GF-D8 (cell line): ENCODE data around the gene NPIPB8.
"Not testable (repeated sequence)": the region's sequence is repeated elsewhere in the genome, so short reads cannot be mapped to it uniquely, and the experiment has no call there.

Experiments
- DNase-seq: peaks from one replicate; lab custom pipeline; 2025; lab: John Stamatoyannopoulos, UW

NPIPB8 gene

DNA sequence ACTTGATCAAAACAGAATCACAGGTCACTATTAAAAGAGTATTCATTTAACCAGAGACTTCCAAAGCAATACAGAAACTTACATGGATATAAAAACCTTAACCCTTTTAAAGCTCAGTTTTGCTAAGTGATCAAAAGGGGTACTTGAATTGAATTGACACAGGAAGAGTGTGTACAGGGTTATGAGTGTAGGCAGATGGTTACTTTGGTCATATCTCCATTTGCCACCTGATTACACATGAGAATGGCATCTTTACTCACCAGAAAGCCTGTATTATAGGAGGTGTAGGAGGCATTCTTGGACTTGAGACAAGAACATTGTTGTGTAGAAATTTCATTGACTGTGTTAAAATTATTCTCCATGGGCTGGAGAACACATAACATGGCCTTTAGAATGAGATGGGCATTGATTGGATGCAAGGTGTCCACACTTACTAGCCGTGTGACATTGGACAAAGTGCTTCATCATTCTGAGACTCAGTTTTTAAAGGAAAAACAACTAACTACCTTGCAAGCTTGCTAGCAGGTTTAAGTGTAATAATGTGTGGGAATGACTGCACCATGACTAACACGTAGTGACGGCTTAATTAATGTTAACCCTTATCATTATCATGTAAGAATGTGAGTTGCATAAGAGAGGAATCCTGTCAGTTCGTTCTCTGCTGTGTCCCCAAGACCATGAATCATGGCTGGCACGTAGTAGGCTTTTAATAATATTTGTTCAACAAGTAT, 1.6 kb upstream of the NPIPB8 start:
- not testable (repeated sequence) for DNase-seq

DNA sequence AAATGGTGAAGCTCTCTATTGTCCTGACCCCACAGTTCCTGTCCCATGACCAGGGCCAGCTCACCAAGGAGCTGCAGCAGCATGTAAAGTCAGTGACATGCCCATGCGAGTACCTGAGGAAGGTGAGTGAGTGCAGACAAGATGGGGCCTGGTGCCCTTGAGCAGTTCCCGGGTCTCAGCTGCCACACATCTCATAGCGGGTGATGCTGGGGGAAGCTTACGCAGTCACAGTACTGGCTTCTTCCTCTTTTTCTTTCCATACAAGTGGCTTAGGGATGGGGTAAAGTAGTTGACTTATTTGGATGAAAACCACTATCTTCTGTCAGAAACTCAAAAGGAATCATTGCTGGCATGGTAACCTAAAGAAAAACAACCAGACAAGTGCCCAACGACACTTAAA, 494 bp downstream of the NPIPB8 start:
- DNase-seq = not testable (repeated sequence)

DNA sequence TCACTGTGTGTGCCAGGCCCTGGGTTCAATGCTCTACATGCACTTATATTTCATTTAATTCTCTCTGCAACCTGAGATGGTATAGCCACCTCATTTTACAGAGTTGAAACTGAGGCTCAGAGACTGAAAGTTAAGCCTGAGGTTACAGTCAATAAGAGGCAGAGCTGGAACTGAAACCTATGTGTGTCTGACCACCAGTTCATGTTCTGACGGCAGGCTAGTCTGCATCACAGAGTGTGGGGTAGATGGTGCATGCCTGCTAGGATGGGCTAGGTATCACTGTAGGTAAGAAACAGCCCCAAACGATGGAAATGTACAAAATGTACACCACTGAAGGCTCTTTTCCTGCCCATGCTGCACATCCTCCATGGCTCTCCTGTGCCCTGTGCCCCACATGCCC, 2.1 kb downstream of the NPIPB8 start:
- DNase-seq = not testable (repeated sequence)

DNA sequence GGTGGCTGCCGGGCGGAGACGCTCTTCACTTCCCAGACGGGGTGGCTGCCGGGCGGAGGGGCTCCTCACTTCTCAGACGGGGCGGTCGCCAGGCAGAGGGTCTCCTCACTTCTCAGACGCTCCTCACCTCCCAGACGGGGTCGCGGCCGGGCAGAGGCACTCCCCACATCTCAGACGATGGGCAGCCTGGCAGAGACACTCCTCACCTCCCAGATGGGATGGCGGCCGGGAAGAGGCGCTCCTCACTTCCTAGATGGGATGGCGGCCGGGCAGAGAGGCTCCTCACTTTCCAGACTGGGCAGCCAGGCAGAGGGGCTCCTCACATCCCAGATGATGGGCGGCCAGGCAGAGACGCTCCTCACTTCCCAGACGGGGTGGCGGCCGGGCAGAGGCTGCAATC, 28.4 kb downstream of the NPIPB8 start:
- not testable (repeated sequence) for DNase-seq

DNA sequence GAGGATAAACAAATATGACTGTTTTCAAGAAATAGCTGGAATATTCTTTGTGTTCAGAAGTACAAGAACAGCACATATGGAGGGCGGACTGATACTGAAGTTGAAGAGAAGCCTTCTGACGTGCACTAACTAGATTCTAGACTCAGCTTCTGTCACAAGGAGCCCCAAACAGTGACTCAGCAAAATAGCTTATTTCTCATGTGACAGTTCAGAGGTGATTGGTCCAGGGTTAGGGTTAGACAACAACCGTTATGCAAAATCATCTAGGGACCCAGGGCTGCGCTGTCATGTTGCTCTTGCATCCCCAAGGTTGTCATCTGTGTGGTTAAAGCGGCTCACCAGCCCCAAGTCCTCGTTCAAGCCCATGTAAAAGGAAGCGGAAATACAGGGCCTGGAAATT, 29.6 kb downstream of the NPIPB8 start:
- DNase-seq = not testable (repeated sequence)

DNA sequence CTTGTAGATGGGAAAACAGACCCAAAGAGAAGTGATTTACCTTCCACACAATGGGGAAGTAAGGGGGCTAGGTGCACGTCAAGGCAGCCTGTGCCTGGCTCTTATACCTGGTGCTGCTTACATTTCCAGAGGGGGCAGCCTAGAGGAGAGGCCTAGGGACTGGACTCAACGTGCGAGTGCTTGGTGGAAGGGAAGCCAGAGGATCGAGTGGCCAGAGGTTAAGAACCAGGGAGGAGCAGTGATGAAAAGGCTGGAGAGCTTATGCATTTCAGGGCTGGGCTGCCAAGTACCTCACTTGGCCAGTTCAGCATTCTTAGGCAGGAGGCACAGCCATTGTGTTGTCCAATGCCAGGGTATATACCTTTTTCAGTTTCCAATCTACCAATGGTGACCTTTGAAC, 30.3 kb downstream of the NPIPB8 start:
- not testable (repeated sequence) for DNase-seq

DNA sequence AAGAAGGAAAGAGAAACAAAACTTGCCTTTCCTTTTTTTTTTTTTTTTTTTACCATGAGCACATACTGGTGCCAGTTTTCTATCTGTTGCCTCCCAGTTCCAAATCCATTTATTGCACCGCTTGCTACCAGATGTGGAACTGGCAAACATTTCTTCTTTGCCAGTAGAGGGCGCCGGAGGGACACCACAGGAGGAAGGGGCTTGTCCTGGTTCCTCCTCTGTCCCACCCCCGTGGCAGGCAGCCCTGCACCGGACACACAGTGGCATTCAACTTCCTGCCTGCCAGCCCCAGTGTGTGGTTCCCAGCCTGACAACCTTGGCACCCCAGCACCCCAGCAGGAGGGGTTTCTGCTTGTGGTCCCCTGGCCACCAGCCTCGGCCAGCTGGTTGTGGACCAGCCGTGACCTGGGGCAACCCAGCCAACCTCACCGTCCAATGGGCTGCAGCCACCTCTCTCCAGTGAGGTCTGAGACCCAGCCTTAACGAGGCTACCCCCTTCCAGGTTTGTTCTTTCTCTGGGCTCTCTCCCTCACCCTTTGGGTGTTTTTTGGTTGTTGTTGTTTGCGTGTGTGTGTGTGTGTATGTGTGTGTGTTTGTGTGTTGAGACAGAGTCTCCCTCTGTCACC, 50.6 kb downstream of the NPIPB8 start:
- DNase-seq = not testable (repeated sequence)

DNA sequence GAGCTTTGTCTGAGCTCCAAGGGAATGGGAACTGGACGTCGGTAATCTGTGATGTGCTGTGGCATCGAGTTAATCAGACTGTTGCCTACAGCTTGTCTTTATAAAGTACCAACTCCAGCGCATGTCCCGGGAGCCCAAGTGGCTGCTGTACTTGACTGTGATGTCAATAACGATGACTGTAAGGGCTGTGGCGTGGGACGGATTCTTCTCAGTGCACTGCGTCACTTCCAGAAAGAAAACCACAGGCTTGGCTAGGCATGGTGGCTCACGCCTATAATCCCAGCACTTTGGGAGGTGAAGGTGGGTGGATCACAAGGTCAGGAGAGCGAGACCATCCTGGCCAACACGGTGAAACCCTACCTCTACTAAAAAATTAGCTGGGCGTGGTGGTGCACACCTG, 51.6 kb downstream of the NPIPB8 start:
- DNase-seq = not testable (repeated sequence)

DNA sequence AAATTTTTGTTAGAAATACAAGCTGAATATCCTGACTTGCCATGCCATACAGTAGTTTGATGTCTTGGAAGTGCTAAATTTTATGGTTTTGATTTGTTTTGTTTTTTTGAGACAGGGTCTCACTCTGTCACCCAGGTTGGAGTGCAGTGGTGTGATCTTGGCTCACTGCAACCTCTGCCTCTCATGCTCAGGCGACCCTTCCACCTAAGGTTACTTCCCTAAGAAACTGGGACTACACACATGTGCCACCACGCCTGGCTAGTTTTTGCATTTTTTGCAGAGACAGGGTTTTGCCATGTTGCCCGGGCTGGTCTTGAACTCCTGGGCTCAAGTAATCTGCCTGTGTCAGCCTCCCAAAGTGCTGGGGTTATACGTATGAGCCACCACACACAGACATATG, 53.9 kb downstream of the NPIPB8 start:
- not testable (repeated sequence) for DNase-seq

DNA sequence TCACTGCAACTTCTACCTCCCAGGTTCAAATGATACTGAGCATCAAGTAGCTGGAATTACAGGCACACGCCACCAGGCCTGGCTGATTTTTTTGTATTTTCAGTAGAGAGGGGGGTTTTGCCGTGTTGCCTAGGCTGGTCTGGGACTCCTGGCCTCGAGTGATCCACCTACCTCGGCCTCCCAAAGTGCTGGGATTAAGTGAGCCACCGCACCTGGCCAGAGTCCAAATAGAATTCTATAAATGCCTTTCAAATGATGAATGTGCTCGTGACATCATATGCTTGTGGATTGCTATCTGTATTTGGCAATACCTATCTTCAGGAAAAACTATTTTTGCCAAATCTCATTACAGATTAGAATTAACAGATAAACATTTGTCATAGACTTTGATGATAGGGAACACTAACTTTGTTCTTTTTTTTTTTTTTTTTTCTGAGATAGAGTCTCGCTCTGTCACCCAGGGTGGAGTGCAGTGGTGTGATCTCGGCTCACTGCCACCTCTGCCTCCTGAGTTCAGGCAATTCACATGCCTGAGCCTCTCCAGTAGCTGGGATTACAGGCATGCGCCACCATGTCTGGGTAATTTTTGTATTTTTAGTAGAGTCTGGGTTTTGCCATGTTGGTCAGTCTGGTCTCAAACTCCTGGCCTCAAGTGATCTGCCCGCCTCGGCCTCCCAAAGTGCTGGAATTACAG, 55.5 kb downstream of the NPIPB8 start:
- DNase-seq = not testable (repeated sequence)

DNA sequence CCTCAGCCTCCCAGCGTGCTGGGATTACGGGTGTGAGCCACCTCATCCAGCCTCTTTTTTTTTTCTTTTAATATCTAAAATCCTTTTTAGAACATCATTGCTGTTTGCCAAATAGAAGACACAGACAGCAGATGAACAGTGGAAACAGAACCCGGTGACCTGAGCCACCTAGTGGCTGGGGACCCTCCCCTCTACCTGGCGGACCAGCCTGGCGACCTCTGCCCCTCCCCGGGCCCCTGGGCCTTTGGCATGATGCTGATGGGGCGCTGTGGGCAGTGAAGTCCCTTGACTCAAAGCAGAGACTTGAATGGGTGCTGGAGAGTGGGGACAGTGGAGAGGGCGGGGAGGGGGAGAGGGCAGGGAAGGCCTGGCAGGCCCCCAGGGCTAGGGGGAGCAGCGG, 61.9 kb downstream of the NPIPB8 start:
- DNase-seq = not testable (repeated sequence)

DNA sequence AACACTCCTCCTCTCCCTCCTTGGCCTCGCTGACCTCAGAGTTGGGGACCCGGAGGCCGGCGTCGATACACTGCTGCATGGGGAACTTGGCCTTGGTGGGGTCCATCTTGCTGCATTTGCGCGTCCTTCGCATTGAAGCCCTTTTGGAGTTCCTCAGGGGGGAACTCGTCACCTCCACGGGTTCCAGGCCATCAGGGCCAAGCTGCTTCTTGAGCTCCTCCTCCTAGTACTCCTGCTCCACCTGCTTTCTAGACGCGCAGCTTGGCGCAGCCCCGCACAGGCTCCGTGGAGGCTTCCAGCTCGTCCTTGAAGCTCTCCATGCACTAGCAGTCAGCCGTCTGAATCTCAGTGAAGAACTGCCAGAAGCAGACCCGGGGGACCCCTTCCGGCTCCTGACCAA, 62.5 kb downstream of the NPIPB8 start:
- not testable (repeated sequence) for DNase-seq

DNA sequence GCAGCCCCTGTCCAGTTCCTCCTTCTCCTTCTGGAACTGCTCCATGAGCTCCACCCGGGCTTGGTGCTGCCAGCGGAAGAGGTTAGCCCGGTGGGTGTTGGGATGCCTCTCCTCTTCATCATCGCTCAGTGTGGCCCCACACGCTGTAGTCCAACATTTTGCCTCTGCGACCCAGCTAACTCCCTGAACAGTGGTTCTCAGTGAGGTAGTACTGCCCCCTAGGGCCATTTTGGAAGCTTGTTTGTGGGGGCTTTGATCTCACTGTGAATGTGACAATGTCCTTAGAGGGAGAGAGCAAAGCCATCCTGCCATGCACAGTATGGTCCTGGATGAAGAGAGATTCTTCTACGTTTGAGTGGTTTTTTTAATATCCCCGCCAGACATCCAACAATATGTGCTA, 63.5 kb downstream of the NPIPB8 start:
- DNase-seq = not testable (repeated sequence)

DNA sequence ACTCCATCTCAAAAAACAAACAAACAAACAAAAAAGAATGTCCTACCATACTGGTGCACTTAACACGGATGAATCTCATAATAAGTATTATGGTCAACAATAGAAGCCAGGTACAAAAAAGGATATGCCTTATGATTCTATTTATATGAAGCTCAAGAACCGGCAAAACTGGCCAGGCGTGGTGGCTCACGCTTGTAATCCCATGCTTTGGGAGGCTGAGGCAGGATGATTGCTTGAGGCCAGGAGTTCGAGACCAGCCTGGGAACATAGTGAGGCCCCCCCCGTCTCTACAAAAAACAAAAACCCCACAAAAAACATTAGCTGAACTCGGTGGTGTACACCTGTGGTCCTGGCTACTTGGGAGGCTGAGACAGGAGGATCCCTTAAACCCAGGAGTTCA, 66.4 kb downstream of the NPIPB8 start:
- not testable (repeated sequence) for DNase-seq
